Measurements from ENCODE around the gene CRYL1.

- TF ChIP-seq, protein P1, sequence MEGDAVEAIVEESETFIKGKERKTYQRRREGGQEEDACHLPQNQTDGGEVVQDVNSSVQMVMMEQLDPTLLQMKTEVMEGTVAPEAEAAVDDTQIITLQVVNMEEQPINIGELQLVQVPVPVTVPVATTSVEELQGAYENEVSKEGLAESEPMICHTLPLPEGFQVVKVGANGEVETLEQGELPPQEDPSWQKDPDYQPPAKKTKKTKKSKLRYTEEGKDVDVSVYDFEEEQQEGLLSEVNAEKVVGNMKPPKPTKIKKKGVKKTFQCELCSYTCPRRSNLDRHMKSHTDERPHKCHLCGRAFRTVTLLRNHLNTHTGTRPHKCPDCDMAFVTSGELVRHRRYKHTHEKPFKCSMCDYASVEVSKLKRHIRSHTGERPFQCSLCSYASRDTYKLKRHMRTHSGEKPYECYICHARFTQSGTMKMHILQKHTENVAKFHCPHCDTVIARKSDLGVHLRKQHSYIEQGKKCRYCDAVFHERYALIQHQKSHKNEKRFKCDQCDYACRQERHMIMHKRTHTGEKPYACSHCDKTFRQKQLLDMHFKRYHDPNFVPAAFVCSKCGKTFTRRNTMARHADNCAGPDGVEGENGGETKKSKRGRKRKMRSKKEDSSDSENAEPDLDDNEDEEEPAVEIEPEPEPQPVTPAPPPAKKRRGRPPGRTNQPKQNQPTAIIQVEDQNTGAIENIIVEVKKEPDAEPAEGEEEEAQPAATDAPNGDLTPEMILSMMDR (IDR thresholded peaks at IDR 0.05) = no peak
- no peak for TF ChIP-seq ZFX (IDR thresholded peaks at IDR 0.05; ENCODE audit: borderline replicate concordance)
These were observed 20.9 kb upstream of the CRYL1 start for GRCh38 chr13:20546556-20546955.
